ENCODE measurements around the gene ZNF644.

- no peak for TF ChIP-seq POLR2A (IDR thresholded peaks at IDR 0.05)
- no peak for TF ChIP-seq CTCF (IDR thresholded peaks at IDR 0.05 in 4 of 5, conservative IDR thresholded peaks at IDR 0.05 in 1 of 5)
These were observed 85.8 kb downstream of the ZNF644 start for GRCh38 chr1:90936061-90936460.

Measured in gastrocnemius medialis (tissue), 4 donors.